Muscle layer of duodenum (tissue), 2 donors: ENCODE data around the gene MEGF6.

Experiments
- H3K27ac ChIP-seq: one replicate; pipeline ENCODE4 v1.7.0; 2013; ENCODE audit warnings: mild to moderate bottlenecking, low read length
- H3K27me3 ChIP-seq: one replicate; pipeline ENCODE4 v1.7.0; 2013; ENCODE audit warnings: low read depth, mild to moderate bottlenecking, control low read depth, low read length
- H3K36me3 ChIP-seq, 2 donors: one replicate each; pipeline ENCODE4 v1.7.0; 2013; ENCODE audit warnings: low read length in 2 of 2, control low read depth in 1 of 2, mild to moderate bottlenecking in 1 of 2; ENCODE audit not compliant: insufficient read depth in 2 of 2, control insufficient read depth in 1 of 2
- H3K4me1 ChIP-seq, 2 donors: one replicate each; pipeline ENCODE4 v1.7.0; 2013; ENCODE audit warnings: low read length in 2 of 2, mild to moderate bottlenecking in 2 of 2, control low read depth in 1 of 2, moderate library complexity in 1 of 2; ENCODE audit not compliant: insufficient read depth in 2 of 2, control insufficient read depth in 1 of 2
- H3K4me3 ChIP-seq, 2 donors: one replicate each; pipeline ENCODE4 v1.7.0; 2013; ENCODE audit warnings: low read length in 2 of 2, low read depth in 1 of 2, mild to moderate bottlenecking in 1 of 2
- H3K9me3 ChIP-seq, 2 donors: one replicate each; pipeline ENCODE4 v1.7.0; 2013; ENCODE audit warnings: low read length in 2 of 2, control low read depth in 1 of 2, mild to moderate bottlenecking in 1 of 2; ENCODE audit not compliant: control insufficient read depth in 1 of 2
- donor health status: healthy.

MEGF6 gene

GRCh38 chr1:3444736-3445135 is 166.6 kb downstream of the MEGF6 start:
- H3K36me3 ChIP-seq: no peaks in the 10 kb centered on the region
- H3K4me3 ChIP-seq: no peak overlapping the region
- H3K27ac ChIP-seq: no peak overlapping the region
- no peaks in the 10 kb centered on the region for H3K27me3 ChIP-seq
- H3K4me1 ChIP-seq: peaks cover 0 to 14% of the 10 kb centered on the region in 2 donors
- peaks cover 0 to 4% of the 10 kb centered on the region in 2 donors for H3K9me3 ChIP-seq

- Histone ChIP-seq H3K36me3 (no peaks in the 10 kb centered on the region), H3K4me1 (peaks cover 0 to 17% of the 10 kb centered on the region in 2 donors), H3K27ac (no peak overlapping the region), H3K9me3 (peaks cover 0 to 4% of the 10 kb centered on the region in 2 donors), H3K4me3 (no peak overlapping the region), H3K27me3 (no peaks in the 10 kb centered on the region)
Observed at GRCh38 chr1:3444298-3444697, 167.0 kb downstream of the MEGF6 start.

- no peaks in the 10 kb centered on the region for H3K36me3 ChIP-seq
- H3K27me3 ChIP-seq: no peaks in the 10 kb centered on the region
- H3K9me3 ChIP-seq: peaks cover 0 to 4% of the 10 kb centered on the region in 2 donors
- H3K27ac ChIP-seq: no peak overlapping the region
- no peak overlapping the region for H3K4me3 ChIP-seq
- peaks cover 0 to 20% of the 10 kb centered on the region in 2 donors for H3K4me1 ChIP-seq
Observed at GRCh38 chr1:3443807-3444206, 167.5 kb downstream of the MEGF6 start.

- Histone ChIP-seq H3K27ac (no peak overlapping the region), H3K36me3 (no peaks in the 10 kb centered on the region), H3K4me1 (peaks cover 0 to 23% of the 10 kb centered on the region in 2 donors), H3K27me3 (no peaks in the 10 kb centered on the region), H3K9me3 (peaks cover 0 to 2% of the 10 kb centered on the region in 2 donors), H3K4me3 (no peak overlapping the region)
Observed at GRCh38 chr1:3442901-3443300, 168.4 kb downstream of the MEGF6 start.

- Histone ChIP-seq H3K27me3 (no peaks in the 10 kb centered on the region), H3K36me3 (no peaks in the 10 kb centered on the region), H3K4me1 (peaks cover 0 to 23% of the 10 kb centered on the region in 2 donors), H3K9me3 (peaks cover 0 to 3% of the 10 kb centered on the region in 2 donors), H3K4me3 (no peak overlapping the region), H3K27ac (no peak overlapping the region)
Observed at GRCh38 chr1:3442331-3442730, 169.0 kb downstream of the MEGF6 start.

GRCh38 chr1:3441880-3442279 is 169.4 kb downstream of the MEGF6 start:
- Histone ChIP-seq H3K4me3 (no peak overlapping the region), H3K27me3 (no peaks in the 10 kb centered on the region), H3K4me1 (peaks cover 0 to 23% of the 10 kb centered on the region in 2 donors), H3K27ac (no peak overlapping the region), H3K9me3 (peaks cover 0 to 5% of the 10 kb centered on the region in 2 donors), H3K36me3 (no peaks in the 10 kb centered on the region)

- H3K4me3 ChIP-seq: no peak overlapping the region
- H3K27me3 ChIP-seq: no peaks in the 10 kb centered on the region
- peaks cover 0 to 23% of the 10 kb centered on the region in 2 donors for H3K4me1 ChIP-seq
- H3K27ac ChIP-seq: no peak overlapping the region
- no peaks in the 10 kb centered on the region for H3K36me3 ChIP-seq
- H3K9me3 ChIP-seq: peaks cover 0 to 4% of the 10 kb centered on the region in 2 donors
Observed at GRCh38 chr1:3441410-3441847, 169.9 kb downstream of the MEGF6 start.

- no peaks in the 10 kb centered on the region for H3K27me3 ChIP-seq
- H3K9me3 ChIP-seq: peaks cover 0 to 3% of the 10 kb centered on the region in 2 donors
- H3K36me3 ChIP-seq: no peaks in the 10 kb centered on the region
- H3K27ac ChIP-seq: no peak overlapping the region
- peaks cover 0 to 23% of the 10 kb centered on the region in 2 donors for H3K4me1 ChIP-seq
- no peak overlapping the region for H3K4me3 ChIP-seq
Observed at GRCh38 chr1:3440711-3441409, 170.4 kb downstream of the MEGF6 start.

- no peak overlapping the region for H3K27ac ChIP-seq
- peaks cover 0 to 23% of the 10 kb centered on the region in 2 donors for H3K4me1 ChIP-seq
- no peaks in the 10 kb centered on the region for H3K36me3 ChIP-seq
- H3K4me3 ChIP-seq: no peak overlapping the region
- no peaks in the 10 kb centered on the region for H3K27me3 ChIP-seq
- peaks cover 0 to 3% of the 10 kb centered on the region in 2 donors for H3K9me3 ChIP-seq
Observed at GRCh38 chr1:3440300-3440681, 171.0 kb downstream of the MEGF6 start.
